ENCODE data around the gene GALNT3. TPM values are rescaled to one million over a fixed set of nuclear protein-coding genes. Genes with fewer than 3 reads are reported as not detected.

GALNT3 gene
- total RNA-seq, 1 experiment from 2014 or later = 0.10 TPM

DNA sequence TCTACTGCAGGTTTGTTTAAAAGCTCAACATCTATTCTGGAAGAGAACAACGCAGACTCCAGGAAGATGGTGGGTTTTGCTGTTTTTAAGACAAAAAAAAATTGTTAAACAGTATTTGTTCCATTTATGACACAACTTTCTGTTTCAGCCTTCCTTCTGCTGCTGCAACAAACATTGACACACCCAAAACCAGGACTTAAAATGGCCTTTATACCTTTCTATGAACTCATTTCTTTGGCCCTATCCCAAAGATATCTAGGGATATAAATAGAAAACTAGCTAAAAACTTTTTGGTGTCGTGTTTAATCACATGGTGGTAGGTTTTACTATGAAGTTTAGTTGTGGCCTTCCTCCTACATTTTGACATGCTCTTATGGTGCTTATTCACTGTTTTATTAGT lies 964 bp upstream of the GALNT3 start:
- no peak for DNase-seq (ENCODE audit: low read depth, low spot score)
- ATAC-seq = no peak
- H3K27me3 ChIP-seq (ENCODE audit: control insufficient read depth, insufficient read depth, low read length) = peaks cover 21% of the 10 kb centered on the region

DNA sequence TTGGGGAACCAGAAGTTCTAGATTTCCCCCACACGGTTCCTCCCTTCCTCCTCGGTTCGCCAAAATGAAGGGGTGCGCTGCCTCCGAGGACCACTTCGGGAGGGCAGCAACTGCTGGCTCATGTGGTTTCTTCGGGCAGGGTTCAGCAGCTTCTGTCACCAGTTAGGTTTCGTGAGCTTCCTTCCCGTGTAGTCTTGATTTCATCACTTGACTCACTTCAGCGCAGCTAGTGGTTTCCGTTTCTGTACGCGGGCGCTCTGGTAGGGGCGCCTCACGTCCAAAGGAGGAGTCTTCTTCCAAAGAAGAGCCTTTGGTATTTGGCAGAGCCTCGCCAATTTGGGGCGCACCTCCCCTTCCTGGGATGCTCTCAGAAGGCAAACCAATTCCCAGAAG lies 485 bp upstream of the GALNT3 start:
- TF ChIP-seq, protein P1, sequence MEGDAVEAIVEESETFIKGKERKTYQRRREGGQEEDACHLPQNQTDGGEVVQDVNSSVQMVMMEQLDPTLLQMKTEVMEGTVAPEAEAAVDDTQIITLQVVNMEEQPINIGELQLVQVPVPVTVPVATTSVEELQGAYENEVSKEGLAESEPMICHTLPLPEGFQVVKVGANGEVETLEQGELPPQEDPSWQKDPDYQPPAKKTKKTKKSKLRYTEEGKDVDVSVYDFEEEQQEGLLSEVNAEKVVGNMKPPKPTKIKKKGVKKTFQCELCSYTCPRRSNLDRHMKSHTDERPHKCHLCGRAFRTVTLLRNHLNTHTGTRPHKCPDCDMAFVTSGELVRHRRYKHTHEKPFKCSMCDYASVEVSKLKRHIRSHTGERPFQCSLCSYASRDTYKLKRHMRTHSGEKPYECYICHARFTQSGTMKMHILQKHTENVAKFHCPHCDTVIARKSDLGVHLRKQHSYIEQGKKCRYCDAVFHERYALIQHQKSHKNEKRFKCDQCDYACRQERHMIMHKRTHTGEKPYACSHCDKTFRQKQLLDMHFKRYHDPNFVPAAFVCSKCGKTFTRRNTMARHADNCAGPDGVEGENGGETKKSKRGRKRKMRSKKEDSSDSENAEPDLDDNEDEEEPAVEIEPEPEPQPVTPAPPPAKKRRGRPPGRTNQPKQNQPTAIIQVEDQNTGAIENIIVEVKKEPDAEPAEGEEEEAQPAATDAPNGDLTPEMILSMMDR (IDR thresholded peaks at IDR 0.05) = no peak
- TF ChIP-seq TCF7L2 (IDR thresholded peaks at IDR 0.05; ENCODE audit: low read depth, low read length) = no peak
- no TSS peak for BruUV-seq (replicated peaks)
- H3K4me3 ChIP-seq (ENCODE audit: low read depth in 2 of 2, low read length in 2 of 2) = peak overlapping the region; percentile 23 to 37
- ATAC-seq (peak; percentile 78), DNase-seq (ENCODE audit: low read depth, low spot score) (no peak)
- in situ Hi-C loops (cut with HindIII; ENCODE audit: low pct_unique_long_range_greater_than_20kb, low sequenced_read_pairs) = no loop called here
- ChIA-PET POLR2A (no interaction called here), CTCF (no interaction called here)
- peaks cover 21% of the 10 kb centered on the region for H3K27me3 ChIP-seq (ENCODE audit: control insufficient read depth, insufficient read depth, low read length)
- H3K9me3 ChIP-seq (ENCODE audit: control insufficient read depth, insufficient read depth, low read depth, low read length) = no peaks in the 10 kb centered on the region
- H3K4me1 ChIP-seq (ENCODE audit: control insufficient read depth, insufficient read depth, low read length) = peaks cover 5% of the 10 kb centered on the region
- H3K27ac ChIP-seq (ENCODE audit: low read length) = no peak overlapping the region
- intact Hi-C loops (cut with micrococcal nuclease; ENCODE audit: unreplicated experiment) = no loop called here
- no peaks in the 10 kb centered on the region; the same call in 1 of the 2 replicates for H3K36me3 ChIP-seq (ENCODE audit: control insufficient read depth, insufficient read depth, low read length)

More for the DNA sequence above, 964 bp upstream of the GALNT3 start:
- no peaks in the 10 kb centered on the region; the same call in 1 of the 2 replicates for H3K36me3 ChIP-seq (ENCODE audit: control insufficient read depth, insufficient read depth, low read length)
- in situ Hi-C loops (cut with HindIII; ENCODE audit: low pct_unique_long_range_greater_than_20kb, low sequenced_read_pairs) (no loop called here), intact Hi-C loops (cut with micrococcal nuclease; ENCODE audit: unreplicated experiment) (no loop called here)
- H3K27ac ChIP-seq (ENCODE audit: low read length) = no peak overlapping the region
- H3K4me1 ChIP-seq (ENCODE audit: control insufficient read depth, insufficient read depth, low read length) = peaks cover 5% of the 10 kb centered on the region
- no peaks in the 10 kb centered on the region for H3K9me3 ChIP-seq (ENCODE audit: control insufficient read depth, insufficient read depth, low read depth, low read length)
- ChIA-PET POLR2A (no interaction called here), CTCF (no interaction called here)
- no TSS peak for BruUV-seq (replicated peaks)
- TF ChIP-seq SIN3A (IDR thresholded peaks at IDR 0.05; ENCODE audit: borderline replicate concordance, insufficient read depth, low read depth, low read length) = no peak
- TF ChIP-seq, protein P2, sequence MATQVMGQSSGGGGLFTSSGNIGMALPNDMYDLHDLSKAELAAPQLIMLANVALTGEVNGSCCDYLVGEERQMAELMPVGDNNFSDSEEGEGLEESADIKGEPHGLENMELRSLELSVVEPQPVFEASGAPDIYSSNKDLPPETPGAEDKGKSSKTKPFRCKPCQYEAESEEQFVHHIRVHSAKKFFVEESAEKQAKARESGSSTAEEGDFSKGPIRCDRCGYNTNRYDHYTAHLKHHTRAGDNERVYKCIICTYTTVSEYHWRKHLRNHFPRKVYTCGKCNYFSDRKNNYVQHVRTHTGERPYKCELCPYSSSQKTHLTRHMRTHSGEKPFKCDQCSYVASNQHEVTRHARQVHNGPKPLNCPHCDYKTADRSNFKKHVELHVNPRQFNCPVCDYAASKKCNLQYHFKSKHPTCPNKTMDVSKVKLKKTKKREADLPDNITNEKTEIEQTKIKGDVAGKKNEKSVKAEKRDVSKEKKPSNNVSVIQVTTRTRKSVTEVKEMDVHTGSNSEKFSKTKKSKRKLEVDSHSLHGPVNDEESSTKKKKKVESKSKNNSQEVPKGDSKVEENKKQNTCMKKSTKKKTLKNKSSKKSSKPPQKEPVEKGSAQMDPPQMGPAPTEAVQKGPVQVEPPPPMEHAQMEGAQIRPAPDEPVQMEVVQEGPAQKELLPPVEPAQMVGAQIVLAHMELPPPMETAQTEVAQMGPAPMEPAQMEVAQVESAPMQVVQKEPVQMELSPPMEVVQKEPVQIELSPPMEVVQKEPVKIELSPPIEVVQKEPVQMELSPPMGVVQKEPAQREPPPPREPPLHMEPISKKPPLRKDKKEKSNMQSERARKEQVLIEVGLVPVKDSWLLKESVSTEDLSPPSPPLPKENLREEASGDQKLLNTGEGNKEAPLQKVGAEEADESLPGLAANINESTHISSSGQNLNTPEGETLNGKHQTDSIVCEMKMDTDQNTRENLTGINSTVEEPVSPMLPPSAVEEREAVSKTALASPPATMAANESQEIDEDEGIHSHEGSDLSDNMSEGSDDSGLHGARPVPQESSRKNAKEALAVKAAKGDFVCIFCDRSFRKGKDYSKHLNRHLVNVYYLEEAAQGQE (IDR thresholded peaks at IDR 0.05; ENCODE audit: insufficient read depth in 1 of 2, low read depth in 2 of 2, low read length in 1 of 2) = no peak
- TF ChIP-seq POLR2AphosphoS5 (IDR thresholded peaks at IDR 0.05; ENCODE audit: low read depth, low read length) = no peak
- no peak for TF ChIP-seq TCF7L2 (IDR thresholded peaks at IDR 0.05; ENCODE audit: low read depth, low read length)
- TF ChIP-seq, protein P1 (IDR thresholded peaks at IDR 0.05) = no peak
- peak overlapping the region in 1 of 2 experiments; percentile 37; a peak in 1 of 4 replicates for H3K4me3 ChIP-seq (ENCODE audit: low read depth in 2 of 2, low read length in 2 of 2)

Measured in Panc1 (cell line).